Kidney tubule cell (primary cell): ENCODE results near the gene ITGB6.
"Not testable (repeated sequence)": the region's sequence is repeated elsewhere in the genome, so short reads cannot be mapped to it uniquely, and the experiment has no call there.

Experiments
- DNase-seq: peaks from one replicate; pipeline ENCODE4 v3.0.0-alpha.2; 2018; ENCODE audit warnings: low spot score

ITGB6 gene

DNA sequence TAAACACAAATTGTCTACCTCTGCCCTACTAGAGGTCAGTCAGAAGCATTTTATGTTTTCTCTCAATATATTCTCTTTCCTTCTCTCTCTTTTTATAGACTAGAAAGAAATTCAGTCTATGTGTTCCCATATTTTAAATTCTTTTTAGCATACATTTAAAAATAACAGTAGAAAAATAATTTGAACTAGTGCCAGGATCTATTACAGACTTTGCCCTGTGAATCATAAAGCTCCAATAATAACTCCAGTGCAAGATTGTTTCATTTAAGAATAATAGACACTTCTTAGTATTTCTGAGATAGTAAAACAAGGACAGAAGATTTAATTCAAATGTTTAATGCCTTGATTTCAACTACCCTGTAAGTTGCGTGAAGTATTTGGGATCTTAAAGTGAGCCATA lies 60.1 kb downstream of the ITGB6 start:
- no peak for DNase-seq

DNA sequence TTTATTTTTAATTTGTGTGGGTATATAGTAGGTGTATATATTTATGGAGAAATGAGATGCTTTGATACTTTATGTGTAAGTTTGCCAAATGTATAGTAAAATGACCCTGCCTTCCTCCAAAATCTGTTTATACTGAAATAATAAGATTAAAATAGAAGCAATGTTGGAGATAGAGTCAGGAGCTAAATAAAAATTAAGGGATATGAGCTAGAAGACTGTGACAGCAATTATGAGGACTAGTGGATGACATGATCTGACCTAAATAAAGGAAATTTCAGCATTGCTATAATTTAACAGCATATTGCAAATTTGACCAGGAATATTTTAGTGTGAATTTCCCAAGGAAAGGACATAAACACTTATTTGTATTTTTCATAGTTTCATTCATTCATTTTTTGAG lies 60.7 kb downstream of the ITGB6 start:
- DNase-seq = no peak

DNA sequence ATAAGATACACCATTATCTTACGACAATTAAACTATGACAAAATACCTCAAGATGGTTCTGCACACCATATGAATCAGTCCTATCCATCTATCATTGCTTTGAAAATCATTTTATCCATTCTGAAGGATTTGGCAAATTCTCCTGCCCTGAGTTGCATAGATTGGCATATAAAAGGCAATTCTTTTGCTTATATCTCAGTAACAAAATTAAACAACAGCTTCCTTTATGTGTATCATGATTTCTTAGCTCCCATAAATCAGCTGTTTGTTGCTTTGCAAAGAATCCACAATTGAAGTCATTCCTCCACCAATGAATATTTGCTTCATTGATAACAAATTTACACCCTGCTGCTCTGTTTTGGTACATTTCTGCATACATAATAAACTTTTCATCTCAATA lies 61.7 kb downstream of the ITGB6 start:
- DNase-seq = no peak

DNA sequence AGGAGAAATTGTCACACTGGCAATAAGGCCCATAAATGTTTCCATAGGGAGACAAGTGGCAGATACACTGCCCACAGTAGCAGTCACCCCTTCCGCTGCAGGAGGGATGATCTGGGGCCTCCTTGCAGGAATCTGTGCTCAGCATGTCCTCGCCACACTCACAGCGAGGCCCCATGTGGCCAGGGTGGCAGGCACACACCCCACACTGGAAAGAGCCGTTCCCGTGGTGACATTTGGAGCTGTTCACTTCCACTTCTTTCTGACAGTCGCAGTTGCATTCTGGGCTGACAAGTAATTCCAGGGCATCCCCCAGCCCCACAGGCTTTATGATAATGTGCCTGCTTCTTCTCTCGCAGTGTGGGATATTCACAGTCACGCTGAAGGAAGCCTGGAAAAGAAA lies 62.6 kb downstream of the ITGB6 start:
- DNase-seq = no peak

DNA sequence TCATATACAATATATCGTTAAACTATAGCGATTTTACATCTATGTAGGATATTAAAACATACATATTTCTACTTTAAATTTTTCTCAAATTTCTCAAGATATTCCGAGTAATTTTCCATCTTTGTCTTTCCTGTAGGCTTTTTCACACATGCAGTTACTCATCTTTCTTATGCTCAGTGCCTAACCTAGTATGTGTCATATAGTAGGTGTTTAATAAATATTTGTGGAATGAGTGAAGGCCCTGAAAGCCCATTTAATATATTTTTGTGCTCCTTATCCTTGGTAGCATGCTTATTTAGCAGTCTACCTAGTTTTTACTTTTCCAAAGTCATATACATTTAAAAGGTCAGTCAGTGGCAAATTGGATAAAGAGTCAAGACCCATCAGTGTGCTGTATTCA lies 67.3 kb downstream of the ITGB6 start:
- DNase-seq = peak; percentile 38

DNA sequence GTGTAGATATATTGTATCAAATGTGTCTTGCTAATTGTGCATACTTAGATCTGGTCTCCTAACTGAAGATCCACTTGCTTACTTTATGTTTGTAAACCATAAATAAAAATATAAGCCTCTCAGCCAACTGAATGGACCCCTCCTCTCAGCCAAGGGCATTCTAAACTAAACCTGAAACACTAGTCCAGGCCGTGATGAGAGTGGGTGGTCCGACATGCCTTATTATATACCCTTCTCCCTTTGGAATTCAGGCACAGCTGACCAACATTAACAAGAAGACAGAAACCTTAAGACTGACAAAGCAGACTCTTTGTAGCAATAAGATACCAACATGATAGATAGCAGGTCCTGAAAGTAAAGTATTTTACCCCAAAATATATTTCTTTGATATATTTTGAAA lies 73.3 kb downstream of the ITGB6 start:
- DNase-seq = no peak

DNA sequence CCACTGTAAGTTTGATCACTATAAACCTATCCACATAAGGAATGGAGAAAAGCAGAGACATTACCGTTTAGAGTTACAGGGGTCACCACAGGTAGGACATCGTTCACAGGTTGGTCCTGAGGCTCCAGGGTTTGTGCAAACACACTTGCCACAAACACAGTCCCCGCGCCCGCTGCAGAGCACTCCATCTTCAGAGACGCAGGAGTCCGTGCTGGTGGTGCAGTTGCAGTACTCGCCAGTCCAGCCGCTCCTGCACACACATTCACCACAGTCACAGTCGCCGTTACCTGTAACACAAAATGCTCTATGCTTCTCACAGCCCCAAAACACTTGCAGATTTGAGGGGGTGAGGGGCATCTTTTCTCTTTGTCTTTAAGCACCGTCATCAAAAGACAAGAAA lies 73.8 kb downstream of the ITGB6 start:
- no peak for DNase-seq

DNA sequence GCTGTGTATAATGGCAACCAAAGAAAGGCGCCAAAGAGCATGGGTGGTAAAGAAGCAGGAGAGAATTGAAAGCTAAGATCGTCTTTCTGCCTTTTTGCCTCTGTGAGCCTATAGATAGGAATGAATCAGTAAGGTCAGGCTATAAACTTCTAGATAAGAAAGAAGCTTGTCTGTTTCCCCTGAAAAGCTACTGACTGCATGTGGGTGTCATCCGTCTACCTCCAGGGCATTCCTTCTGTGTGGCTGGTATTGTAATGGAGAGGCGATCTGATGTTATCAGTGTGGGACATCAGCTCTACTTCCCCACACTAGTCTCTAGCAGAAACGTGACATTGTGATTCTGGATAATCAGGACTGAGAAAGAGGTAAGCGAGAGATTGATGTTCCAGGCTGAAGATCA lies 74.2 kb downstream of the ITGB6 start:
- no peak for DNase-seq

DNA sequence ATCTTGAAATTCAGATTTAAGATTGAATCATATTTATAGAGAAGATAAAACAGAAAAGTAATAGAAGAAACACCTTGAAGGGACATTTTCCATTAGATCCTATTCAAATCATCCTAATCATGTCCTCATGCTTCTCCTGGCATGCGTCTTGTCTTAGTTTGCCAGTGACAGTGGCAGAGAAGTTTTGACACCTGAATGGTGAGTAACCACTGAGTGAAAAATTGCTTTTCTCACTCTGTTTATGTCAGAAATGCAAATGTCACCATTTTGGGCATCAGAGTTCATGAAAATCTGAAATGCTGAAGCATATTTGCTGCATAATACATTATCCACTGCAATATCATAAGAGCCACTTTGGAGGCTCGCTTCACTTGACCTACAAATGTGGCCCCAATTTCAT lies 74.7 kb downstream of the ITGB6 start:
- no peak for DNase-seq

DNA sequence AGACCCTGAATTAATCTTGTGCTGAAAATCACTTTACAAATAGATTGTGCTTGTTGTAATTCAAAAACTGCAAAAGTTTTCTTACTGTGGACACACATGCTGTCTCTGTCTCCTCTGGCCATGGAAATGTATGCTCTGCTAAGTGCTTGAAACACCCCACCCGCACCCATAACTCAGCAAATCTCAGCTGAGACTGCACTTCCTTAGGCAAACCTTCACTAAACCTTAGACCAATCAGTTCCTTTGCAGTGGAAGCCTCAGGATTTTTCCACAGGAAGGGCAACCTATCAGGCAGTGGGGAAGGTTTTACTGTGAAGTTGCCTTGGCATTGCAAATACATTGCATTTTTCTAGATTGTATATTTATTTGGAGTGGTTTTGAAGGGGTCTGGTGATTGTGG lies 75.5 kb downstream of the ITGB6 start:
- DNase-seq = no peak

DNA sequence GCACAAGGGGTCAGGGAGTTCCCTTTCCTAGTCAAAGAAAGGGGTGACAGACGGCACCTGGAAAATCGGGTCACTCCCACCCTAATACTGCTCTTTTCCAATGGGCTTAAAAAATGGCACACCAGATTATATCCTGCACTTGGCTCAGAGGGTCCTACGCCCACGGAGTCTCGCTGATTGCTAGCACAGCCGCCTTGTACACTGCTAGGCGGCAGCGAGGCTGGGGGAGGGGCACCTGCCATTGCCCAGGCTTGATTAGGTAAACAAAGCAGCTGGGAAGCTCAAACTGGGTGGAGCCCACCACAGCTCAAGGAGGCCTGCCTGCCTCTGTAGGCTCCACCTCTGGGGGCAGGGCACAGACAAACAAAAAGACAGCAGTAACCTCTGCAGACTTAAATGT lies 85.4 kb downstream of the ITGB6 start:
- not testable (repeated sequence) for DNase-seq

DNA sequence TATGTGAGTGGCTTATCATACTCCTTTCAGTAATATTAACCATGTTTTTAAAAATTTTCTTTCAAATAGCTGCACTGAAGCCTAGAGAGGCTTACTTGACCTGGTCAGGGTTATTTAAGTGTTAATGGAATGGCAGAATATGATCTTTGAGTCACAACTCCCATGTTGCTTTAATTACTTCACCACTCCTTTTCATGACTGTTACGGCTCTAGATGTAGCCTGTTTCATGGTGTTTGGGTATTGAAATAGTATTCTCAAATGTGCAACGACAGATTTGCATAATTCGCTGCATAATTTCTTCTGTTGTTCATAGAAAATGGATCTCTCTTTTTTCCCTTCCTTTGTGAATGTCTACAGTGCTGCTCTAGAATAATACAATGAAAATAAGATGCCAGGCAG lies 86.1 kb downstream of the ITGB6 start:
- DNase-seq = no peak

DNA sequence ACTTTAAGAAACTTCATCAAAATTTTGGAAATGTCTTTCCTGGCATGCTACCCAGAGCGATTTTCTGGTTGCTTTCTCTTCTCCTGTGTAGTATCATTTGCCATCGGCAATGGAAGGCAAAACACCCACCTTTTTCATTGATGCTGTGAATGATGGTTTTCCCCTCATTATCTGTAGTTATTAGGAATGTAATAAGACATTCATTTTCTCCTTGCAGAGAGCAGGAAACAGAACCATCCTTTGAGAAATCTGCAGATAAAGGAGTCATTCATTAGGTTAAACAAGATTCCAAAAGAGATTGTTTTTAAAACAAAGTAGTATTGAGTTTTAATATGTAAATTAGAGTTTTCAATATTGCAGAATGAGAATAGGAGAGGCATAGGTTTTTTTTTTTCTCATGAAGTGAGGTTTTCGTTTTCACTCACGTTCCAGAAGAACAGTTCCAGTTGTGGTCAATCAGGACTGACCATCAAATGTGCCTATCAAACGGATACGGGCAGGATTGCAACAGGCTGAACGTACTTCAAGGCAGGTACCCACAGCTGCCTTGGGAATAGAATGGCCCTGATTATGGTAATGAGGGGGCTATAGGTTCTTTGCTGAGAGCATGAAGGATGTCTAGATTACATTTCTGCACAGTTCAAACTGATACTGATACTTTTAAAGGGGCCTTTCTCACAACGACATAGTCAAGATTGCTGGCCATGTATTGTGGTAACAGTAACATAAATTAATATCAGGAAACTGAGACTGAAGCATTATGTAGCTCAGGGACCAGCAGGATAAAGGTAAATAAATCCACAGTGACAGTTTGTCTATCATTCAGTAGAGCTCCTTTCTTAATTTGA lies 87.9 kb downstream of the ITGB6 start:
- DNase-seq = no peak

DNA sequence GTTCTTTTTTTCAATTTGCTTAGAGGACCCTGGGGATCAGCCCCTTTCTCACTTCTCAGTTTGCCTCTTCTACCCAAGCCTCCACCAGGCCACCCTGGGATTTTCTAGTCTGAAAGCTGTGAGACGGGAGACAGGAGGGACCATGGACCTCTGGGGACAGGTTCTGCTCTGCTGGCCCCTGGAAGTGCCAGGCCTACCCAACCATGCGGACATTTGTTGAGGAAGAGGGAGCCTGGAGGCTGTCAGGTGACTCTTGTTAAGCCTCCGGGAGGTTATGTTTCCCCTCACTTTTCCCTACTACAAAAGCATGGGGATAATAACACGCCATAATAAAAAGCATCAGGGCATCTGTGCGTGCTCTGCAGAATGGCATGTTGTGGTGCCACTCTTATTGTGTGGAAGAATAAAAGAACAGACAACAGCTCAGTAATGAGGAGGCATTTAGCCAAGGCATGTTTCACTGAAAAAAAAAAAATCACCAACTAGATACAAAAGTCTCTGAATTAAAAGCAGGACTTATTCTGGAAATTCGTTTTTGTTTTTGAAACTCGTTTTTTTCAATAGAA lies 89.3 kb downstream of the ITGB6 start:
- DNase-seq = no peak

DNA sequence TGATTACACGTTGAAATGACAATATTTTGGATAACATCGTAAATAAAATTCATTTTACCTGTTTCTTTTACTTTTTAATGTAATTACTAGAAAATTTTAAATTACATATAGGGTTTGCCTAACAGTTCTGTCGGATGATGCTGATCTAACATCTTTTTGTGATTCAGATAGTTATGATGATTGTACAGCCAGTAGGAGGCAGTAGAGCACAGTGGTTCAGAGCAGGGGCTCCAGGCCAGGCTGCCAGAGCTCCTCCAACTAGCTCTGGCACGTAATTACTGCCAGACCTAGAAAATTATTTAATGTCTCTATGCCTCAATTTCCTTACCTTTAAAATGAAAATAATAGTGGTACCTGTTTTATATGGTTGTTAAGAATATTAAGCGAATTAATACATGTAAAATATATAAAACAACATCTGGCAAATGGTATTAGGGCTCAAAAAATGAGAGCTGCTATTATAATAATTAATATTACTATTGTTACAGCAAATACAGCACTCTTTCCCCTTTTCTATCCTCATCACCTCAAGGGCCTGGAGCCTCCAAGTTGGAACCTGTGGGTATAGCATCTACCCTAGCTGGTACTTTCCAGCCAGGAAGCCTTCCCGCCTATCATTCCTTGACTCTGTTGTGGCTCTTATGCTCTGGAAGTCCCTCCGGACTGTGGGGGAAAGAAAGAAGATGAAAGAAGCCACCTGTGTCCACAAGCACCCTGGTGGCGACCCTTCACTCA lies 90.0 kb downstream of the ITGB6 start:
- peak; percentile 77 for DNase-seq

DNA sequence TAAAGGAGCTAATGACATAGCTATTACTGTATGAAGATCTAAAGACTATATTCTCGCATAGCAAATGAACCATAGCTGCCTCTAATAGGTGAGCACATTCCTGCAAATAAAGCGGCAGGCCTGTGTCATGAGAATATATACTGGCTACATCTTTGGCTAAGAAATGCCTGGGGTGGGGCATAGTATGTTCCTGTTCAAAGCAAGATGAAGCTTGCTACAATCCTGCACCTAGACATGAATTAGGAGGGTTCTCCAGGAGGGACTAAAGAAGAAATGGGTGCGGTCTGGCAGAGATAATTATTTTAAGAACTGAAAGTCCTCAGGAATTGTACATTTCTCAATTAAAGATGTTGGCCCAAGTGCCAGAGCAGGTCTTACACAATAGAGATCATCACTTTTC lies 90.8 kb downstream of the ITGB6 start:
- no peak for DNase-seq

DNA sequence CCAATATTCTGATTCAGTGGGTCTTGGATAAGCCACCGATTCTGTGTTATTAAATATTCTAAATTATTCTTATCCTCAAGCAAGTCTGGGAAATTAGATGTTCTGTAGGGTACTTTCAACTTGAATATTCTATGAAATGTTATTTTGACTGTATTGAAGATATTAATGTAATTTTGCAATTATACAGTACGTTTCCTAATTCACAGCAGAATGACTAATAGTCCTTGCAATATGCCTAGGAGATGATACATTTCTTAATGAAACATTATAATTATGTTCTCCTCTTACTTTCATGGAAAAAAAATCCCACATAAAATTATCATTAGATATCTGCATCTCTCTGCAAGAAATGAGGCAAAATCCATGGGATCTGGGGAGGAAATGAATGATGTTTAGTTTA lies 91.4 kb downstream of the ITGB6 start:
- no peak for DNase-seq

DNA sequence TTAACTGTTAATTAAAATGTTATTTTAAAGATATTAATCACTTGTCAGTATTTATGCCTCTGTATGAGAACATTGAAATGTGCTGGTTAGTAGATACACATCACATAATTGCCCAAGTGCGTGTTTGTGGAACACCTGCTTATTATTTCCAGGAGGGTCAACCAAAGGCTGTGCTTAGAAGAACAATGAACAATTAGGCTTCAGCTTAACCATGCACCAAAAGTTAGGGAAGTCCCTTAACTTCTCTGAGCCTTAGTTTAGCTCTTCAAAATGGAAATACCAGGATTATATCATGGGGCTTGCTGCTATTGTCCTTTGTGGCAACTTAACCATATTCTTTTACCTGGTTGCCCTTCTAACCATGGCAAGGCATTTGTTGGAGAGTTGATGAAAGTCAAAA lies 94.7 kb downstream of the ITGB6 start:
- DNase-seq = no peak

DNA sequence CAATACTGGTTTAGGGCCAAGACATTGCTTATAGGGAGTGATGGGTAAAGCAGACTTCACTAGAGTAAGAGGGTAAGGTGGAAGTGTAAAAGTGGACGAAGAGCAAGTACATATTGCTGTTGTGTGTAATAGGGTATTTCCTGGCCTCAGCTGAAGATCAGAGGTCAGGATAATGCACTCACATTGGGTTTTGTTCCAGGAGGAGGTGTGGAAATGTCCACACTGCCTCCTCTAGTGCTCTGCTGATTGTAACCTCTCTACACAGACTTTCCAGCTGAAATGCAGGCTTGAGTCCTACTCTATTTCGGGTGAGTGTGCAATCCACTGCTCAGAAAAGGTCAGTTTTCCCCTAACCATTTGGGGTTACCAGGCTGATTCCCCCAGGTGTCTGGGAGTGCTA lies 96.0 kb downstream of the ITGB6 start:
- no peak for DNase-seq

DNA sequence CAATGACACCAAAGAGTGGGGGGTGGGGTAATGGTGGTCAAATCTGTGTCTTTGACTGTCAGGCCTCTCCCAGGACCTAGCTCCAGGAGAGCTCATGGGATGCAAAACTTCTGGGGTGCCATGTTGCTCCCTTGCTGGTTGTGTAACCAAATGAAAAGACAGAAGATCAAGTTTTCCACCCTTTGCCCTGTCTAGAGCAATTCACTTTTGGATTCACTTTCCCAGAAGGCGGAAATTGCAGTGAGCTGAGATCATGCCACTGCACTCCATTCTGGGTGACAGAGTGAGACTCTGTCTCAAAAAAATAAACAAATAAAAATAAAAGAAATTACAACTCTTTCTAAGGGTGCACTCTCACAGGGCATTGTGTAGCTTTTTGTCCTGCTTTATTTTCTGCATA lies 102.7 kb downstream of the ITGB6 start:
- DNase-seq = no peak

DNA sequence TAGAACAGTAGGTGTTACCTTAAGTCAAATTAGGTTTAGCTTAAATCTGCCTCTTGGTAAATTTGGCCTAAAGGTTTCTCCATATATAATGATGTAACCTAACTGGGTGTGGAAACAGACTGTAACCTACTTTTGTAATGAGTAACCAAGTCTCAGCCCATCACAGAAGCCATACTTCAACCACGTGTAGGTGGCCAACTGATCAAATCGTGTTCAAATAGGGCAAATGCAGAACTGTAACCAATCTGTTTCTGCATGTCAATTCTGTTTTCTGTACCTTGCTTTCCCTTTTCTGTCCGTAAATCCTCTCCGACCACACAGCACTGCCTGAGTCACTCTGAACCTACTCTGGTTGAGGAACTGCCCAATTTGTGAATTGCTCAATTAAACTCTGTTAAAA lies 103.7 kb downstream of the ITGB6 start:
- no peak for DNase-seq

DNA sequence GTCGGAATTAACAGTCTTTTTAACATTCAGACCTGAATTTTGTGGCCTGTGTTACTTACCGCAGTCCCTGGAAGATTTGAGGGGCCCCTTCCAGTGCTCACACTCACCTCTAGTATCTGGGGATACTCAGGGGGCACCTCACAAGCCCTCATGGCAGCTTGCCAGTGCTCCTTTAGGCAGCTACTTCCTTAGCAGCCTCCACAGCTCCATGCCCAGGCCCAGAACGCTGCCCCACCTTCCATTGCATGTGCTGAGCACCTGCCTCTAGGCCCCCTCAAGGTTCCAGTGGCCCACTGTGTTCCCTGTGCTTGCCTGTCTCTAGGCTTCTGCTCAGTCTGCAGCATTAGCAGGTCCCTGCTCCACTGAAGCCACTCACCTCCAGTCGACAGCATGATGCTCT lies 107.6 kb downstream of the ITGB6 start:
- DNase-seq = no peak

DNA sequence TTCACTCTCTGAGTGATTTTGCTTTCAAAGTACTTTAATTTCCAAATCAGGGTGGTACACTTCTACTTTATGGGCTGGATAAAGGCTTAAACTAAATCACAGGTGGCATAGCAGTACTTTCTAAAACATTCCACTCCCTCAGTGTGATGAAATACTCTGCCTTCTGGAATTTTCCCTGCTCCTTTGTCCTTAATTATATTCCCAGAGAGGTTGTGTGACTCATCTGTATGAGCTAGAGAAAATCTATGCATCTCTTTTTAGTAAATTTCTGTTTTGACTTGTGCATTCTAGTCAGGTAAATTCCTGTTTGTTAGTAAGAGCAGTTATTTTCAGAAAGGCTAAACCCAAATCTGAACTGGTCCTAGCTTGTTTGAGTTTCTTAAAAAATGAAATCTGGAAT lies 108.7 kb downstream of the ITGB6 start:
- DNase-seq = peak; percentile 64
